MM.1S (cell line): ENCODE results near the gene UGT3A2.

Experiments used
- CTCF ChIP-seq: fragments of 300-600 bp; sonication (generic); IDR thresholded peaks from 2 replicates; pipeline ENCODE4 v1.5.1; 2016; ENCODE audit warnings: antibody characterized with exemption, low read length, mixed read lengths
- EZH2 ChIP-seq: fragments of 300-600 bp; sonication (generic); optimal IDR thresholded peaks from 2 replicates; pipeline ENCODE3; 2017; ENCODE audit warnings: low read depth, mild to moderate bottlenecking, antibody characterized with exemption, low read length, mixed read lengths

GRCh38 chr5:36035696-36036095 is 31.0 kb downstream of the UGT3A2 start:
- TF ChIP-seq EZH2, result no peak
- no peak for TF ChIP-seq CTCF
